Esophagus squamous epithelium (tissue), 5 donors: ENCODE data around the gene KRT8. TPM values are rescaled to one million over a fixed set of nuclear protein-coding genes. Genes with fewer than 3 reads are reported as not detected.

Experiments used
- DNase-seq: peaks from one replicate; lab custom pipeline; 2025; lab: John Stamatoyannopoulos, UW
- H3K27ac ChIP-seq, 4 donors: fragments of 200-600 bp; sonication (generic); one replicate each; pipeline ENCODE4 v1.5.1; 2016 to 2019; ENCODE audit warnings: mild to moderate bottlenecking in 1 of 4
- H3K27me3 ChIP-seq, 4 donors: fragments of 200-600 bp; sonication (generic); 1 replicate in 3 of 4; 2 replicates in 1 of 4; pipeline versions ENCODE4 v1.5.1 to v1.6.0; 2017 to 2021; ENCODE audit warnings: antibody characterized with exemption in 1 of 4
- H3K36me3 ChIP-seq, 3 donors: fragments of 200-600 bp; sonication (generic); one replicate each; pipeline ENCODE4 v1.5.1; 2016 to 2019
- H3K4me1 ChIP-seq, 3 donors: fragments of 200-600 bp; sonication (generic); one replicate each; pipeline ENCODE4 v1.5.1; 2017 to 2019
- H3K4me3 ChIP-seq, 4 donors: fragments of 200-600 bp; sonication (generic); 1 replicate in 3 of 4; 2 replicates in 1 of 4; pipeline ENCODE4 v1.5.1; 2016 to 2019; ENCODE audit warnings: mild to moderate bottlenecking in 2 of 4, moderate library complexity in 1 of 4
- H3K9me3 ChIP-seq, 3 donors: fragments of 200-600 bp; sonication (generic); one replicate each; pipeline ENCODE4 v1.5.1; 2016 to 2019
- POLR2A ChIP-seq, 4 donors: fragments of 450-650 bp; IDR thresholded peaks; one replicate each; pipeline ENCODE4 v1.6.1; 2017; ENCODE audit warnings: antibody characterized with exemption in 4 of 4, mild to moderate bottlenecking in 4 of 4, moderate library complexity in 3 of 4
- WGBS, 2 donors: methylation state at CpG; one replicate each; pipeline ENCODE4 v1.1.5; 2018; 5-methylcytosine and 5-hydroxymethylcytosine counted together
- intact Hi-C: fragments of 100-400 bp; cut with DNase I; formaldehyde crosslinking; loops from one replicate; pipeline ENCODE4 v1.15.0; 2022
- total RNA-seq, 4 donors: library from RNA; depleted of rRNA; stranded (reverse); fragments of >200 nt; gene quantifications; one replicate each; pipeline ENCODE4 v1.1.0, GENCODE V29; 2016
- TF ChIP-seq, protein P1 (sequence below), 6 experiments: fragments of 450-650 bp in 4 of 6; fragments of 200-600 bp in 2 of 6; sonication (generic) in 2 of 6; IDR thresholded peaks; one replicate each; pipeline ENCODE4 v1.5.1; 2016 to 2019; ENCODE audit warnings: antibody characterized with exemption in 6 of 6, mild to moderate bottlenecking in 4 of 6, moderate library complexity in 4 of 6
- donor health status: DM: yes; HTN: yes; CAD: no.

The KRT8 gene
- total RNA-seq, 4 donors from 2014 or later: 27.2 to 50.2 (median 38.2) TPM

DNA sequence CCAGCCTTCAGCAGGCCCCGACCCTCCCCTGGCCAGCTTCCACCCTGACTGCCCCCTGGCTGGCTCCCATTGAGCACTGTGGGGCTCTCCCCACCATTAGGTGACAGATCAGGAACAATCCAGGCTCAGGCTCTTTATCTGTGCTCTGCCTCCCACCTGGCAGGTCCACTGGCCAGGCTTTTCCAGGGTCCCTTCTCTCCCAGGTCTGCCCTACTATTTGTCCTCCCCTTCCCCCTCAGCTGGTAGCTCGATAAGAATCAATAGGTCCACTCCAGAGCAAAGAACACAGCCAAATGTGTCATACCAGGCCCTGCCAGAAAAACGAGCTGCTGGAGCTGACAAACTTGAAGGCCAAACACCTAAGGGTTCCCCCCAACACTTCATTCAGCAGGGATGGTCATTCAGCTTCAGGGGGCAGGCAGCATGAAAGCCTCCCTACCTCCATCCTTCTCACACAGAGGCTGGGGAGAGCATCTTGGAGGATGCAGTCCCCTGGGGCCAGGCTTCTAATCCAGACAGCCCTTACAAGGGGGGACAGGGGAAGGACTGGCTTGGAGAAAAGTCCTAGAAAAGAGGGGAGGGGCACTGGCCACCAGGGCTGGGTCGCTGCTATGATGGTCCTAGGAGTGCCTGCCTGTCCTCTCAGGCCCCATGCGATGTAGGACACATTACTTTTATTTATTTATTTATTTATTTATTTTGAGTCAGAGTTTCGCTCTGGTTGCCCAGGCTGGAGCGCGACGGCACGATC lies 42.1 kb upstream of the KRT8 start:
- Histone ChIP-seq H3K9me3 (no peaks in the 10 kb centered on the region), H3K4me3 (no peak overlapping the region), H3K27ac (no peak overlapping the region), H3K36me3 (peaks cover 0 to 15% (median 6%) of the 10 kb centered on the region in 3 donors), H3K27me3 (peaks cover 0 to 23% (median 0%) of the 10 kb centered on the region in 4 donors), H3K4me1 (peaks cover 0 to 63% (median 11%) of the 10 kb centered on the region in 3 donors)
- no peak for DNase-seq
- intact Hi-C loops: no loop called here
- 78 to 83% methylated on average over 8 to 10 of the region's 10 CpGs for WGBS, 2 donors
- no peak for TF ChIP-seq POLR2A (IDR thresholded peaks at IDR 0.05)
- TF ChIP-seq, protein P1, sequence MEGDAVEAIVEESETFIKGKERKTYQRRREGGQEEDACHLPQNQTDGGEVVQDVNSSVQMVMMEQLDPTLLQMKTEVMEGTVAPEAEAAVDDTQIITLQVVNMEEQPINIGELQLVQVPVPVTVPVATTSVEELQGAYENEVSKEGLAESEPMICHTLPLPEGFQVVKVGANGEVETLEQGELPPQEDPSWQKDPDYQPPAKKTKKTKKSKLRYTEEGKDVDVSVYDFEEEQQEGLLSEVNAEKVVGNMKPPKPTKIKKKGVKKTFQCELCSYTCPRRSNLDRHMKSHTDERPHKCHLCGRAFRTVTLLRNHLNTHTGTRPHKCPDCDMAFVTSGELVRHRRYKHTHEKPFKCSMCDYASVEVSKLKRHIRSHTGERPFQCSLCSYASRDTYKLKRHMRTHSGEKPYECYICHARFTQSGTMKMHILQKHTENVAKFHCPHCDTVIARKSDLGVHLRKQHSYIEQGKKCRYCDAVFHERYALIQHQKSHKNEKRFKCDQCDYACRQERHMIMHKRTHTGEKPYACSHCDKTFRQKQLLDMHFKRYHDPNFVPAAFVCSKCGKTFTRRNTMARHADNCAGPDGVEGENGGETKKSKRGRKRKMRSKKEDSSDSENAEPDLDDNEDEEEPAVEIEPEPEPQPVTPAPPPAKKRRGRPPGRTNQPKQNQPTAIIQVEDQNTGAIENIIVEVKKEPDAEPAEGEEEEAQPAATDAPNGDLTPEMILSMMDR (IDR thresholded peaks at IDR 0.05): no peak

DNA sequence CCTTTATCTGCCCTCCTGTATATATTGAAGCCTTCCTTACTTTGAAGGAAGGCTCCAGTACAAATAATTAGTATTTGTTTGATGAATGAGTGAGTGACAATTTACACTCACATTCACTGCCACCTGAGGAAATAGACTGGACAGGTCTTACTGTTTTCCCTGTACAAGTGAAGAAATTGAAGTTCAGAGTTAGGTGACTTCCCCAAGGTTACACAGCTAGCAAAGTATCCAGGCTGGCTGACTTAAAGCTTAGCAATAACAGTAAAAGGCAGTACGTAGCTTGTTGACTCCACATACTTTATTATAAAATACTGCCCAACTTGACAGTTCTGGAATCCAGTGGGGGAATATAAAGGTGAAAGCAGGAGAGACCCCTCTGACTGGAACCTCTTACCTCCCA lies 41.5 kb upstream of the KRT8 start:
- intact Hi-C loops: no loop called here
- DNase-seq: no peak
- WGBS, 2 donors: 0 to 29% methylated on average over 1 of the region's 1 CpG
- H3K27ac ChIP-seq: no peak overlapping the region
- no peak for TF ChIP-seq POLR2A (IDR thresholded peaks at IDR 0.05)
- TF ChIP-seq, protein P1 (IDR thresholded peaks at IDR 0.05): no peak
- peaks cover 0 to 9% (median 3%) of the 10 kb centered on the region in 3 donors for H3K36me3 ChIP-seq
- peaks cover 0 to 56% (median 11%) of the 10 kb centered on the region in 3 donors for H3K4me1 ChIP-seq
- H3K4me3 ChIP-seq: no peak overlapping the region
- no peaks in the 10 kb centered on the region for H3K9me3 ChIP-seq
- peaks cover 0 to 23% (median 0%) of the 10 kb centered on the region in 4 donors for H3K27me3 ChIP-seq

DNA sequence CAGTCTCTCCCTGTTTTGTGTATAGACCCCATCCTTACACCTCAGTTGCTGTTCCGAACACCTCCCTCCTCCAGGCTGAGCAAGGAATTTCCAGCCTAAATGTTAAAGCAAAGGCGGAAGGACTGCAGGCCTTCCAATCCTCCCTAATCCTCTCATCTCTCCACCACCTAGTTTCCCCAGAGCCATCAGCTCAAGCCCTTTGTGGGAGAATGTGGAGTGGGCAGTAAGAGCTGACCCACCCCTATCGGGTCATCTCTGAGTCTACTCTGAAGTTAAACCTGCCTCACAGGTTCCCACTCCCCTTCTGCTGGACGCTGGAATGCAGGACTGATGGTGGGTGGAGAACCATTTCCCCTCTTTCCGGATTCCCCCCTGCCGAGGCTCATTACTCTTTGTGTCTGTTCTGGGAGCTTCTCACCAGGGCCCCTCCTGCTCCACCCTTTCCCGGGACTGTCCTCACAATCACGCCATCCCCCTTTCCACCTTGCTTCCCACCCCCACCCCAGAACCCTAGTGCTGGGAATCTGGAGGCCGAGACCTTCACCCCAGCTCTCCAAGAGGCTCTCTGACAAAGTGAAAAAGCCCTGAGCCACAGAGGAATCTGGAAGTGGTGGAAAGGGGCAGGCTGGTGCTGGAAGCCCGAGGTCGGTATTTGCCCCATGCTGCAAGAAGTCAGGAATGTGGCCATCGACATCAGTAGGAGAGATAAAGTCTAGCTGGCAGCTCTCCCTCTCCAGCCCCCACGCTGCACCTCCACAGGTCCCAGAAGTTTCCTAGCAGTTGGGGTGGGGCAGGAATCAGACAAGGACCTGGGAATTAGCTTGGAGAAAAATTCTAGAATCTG lies 40.7 kb upstream of the KRT8 start:
- no peak overlapping the region for H3K27ac ChIP-seq
- H3K4me3 ChIP-seq: no peak overlapping the region
- H3K36me3 ChIP-seq: peaks cover 0 to 2% (median 0%) of the 10 kb centered on the region in 3 donors
- TF ChIP-seq, protein P1 (IDR thresholded peaks at IDR 0.05): no peak
- TF ChIP-seq POLR2A (IDR thresholded peaks at IDR 0.05): no peak
- no peak for DNase-seq
- H3K4me1 ChIP-seq: peaks cover 0 to 49% (median 11%) of the 10 kb centered on the region in 3 donors
- WGBS, 2 donors: 55 to 58% methylated on average over 9 to 11 of the region's 13 CpGs
- H3K27me3 ChIP-seq: peaks cover 0 to 23% (median 0%) of the 10 kb centered on the region in 4 donors
- intact Hi-C loops: no loop called here
- H3K9me3 ChIP-seq: no peaks in the 10 kb centered on the region

DNA sequence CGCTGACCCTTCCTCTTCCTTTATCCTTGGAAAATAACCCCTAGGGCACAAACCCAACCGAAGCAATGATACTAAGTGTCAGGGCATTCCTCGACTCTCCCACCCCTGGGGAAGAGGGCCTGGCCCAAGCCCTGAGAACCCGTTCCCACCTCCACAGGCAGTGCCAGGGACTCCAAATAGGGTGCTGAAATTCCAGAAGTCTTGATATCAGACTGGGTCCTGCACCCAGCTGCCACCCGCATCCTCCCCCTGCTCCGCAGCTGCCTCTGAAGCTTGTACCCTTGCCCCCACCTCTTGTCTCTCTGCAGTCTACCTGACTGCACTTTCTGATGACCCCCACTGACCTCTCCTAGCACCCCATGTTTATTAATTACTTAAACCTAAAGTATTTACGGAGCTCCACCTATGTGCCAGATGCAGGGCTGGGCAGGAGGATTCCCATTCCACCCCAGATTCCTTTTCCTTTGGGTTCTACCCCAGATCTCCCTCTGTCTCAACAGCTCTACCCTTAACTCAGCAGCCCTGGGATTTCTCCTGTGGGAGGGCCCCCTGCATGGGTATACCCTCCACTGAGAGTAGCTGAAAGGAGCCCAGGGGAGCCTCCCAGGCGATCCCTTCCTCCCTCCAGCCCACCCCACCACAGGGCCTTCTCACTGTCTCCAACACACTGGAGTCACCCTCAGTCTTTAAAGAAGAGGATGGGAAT lies 40.0 kb upstream of the KRT8 start:
- intact Hi-C loops: no loop called here

More for the DNA sequence above, 40.0 kb upstream of the KRT8 start:
- Histone ChIP-seq H3K4me1 (peaks cover 0 to 41% (median 4%) of the 10 kb centered on the region in 3 donors), H3K27me3 (peaks cover 0 to 21% (median 0%) of the 10 kb centered on the region in 4 donors), H3K4me3 (no peak overlapping the region), H3K27ac (no peak overlapping the region), H3K36me3 (no peaks in the 10 kb centered on the region), H3K9me3 (no peaks in the 10 kb centered on the region)
- 83 to 89% methylated on average over 7 to 8 of the region's 8 CpGs for WGBS, 2 donors
- DNase-seq: no peak
- no peak for TF ChIP-seq POLR2A (IDR thresholded peaks at IDR 0.05)
- TF ChIP-seq, protein P1 (IDR thresholded peaks at IDR 0.05): no peak
